GM23338 (cell line): ENCODE measurements around the gene S100A11. TPM values are rescaled to one million over a fixed set of nuclear protein-coding genes. Genes with fewer than 3 reads are reported as not detected.

ENCODE experiments used
- ATAC-seq: fragments of 200-7000 bp; cut with Tn5 transposase; 3 replicates; pipeline ENCODE4 v1.9.1; 2020
- DNase-seq: peaks from one replicate; pipeline ENCODE4 v3.0.0-alpha.2; 2015; ENCODE audit warnings: low spot score
- H2AFZ ChIP-seq: fragments of 200-600 bp; sonication (generic); 2 replicates; pipeline ENCODE4 v1.8.0; 2016; ENCODE audit warnings: antibody characterized with exemption, mild to moderate bottlenecking, moderate library complexity
- H3F3A ChIP-seq: fragments of 200-600 bp; sonication (generic); replicated peaks from 2 replicates; pipeline ENCODE4 v1.8.0; 2017; ENCODE audit warnings: antibody characterized with exemption, mixed run types, low read depth
- H3K27ac ChIP-seq: fragments of 200-600 bp; sonication (generic); 2 replicates; pipeline ENCODE4 v1.6.1; 2016; ENCODE audit warnings: low read depth
- H3K27me3 ChIP-seq: fragments of 200-600 bp; sonication (generic); 2 replicates; pipeline ENCODE4 v1.8.0; 2016; ENCODE audit warnings: mild to moderate bottlenecking, mixed run types, moderate library complexity; ENCODE audit not compliant: insufficient read depth
- H3K36me3 ChIP-seq: fragments of 200-600 bp; sonication (generic); 2 replicates; pipeline ENCODE4 v1.8.0; 2016; ENCODE audit warnings: mild to moderate bottlenecking; ENCODE audit not compliant: insufficient read depth
- H3K4me1 ChIP-seq: fragments of 200-600 bp; sonication (generic); 2 replicates; pipeline ENCODE4 v1.8.0; 2016; ENCODE audit warnings: mild to moderate bottlenecking, moderate library complexity; ENCODE audit not compliant: insufficient read depth
- H3K4me2 ChIP-seq: fragments of 200-600 bp; sonication (generic); 2 replicates; pipeline ENCODE4 v1.7.1; 2017; ENCODE audit warnings: mixed run types
- H3K4me3 ChIP-seq: fragments of 200-600 bp; sonication (generic); 2 replicates; pipeline ENCODE4 v1.6.1; 2016; ENCODE audit warnings: mixed run types
- H3K79me2 ChIP-seq: fragments of 200-600 bp; sonication (generic); replicated peaks from 2 replicates; pipeline ENCODE4 v1.8.0; 2017; ENCODE audit warnings: mild to moderate bottlenecking; ENCODE audit not compliant: insufficient read depth
- H3K9me2 ChIP-seq: fragments of 200-600 bp; sonication (generic); 2 replicates; pipeline ENCODE4 v1.8.0; 2017; ENCODE audit not compliant: insufficient read depth
- H4K20me1 ChIP-seq: fragments of 200-600 bp; sonication (generic); replicated peaks from 2 replicates; pipeline ENCODE4 v1.8.0; 2017; ENCODE audit warnings: mild to moderate bottlenecking; ENCODE audit not compliant: insufficient read depth
- H3K27ac Mint-ChIP-seq: 2 replicates; pipeline ENCODE4 v1.8.0; 2020; ENCODE audit warnings: inconsistent platforms, mild to moderate bottlenecking, moderate library complexity, mixed read lengths
- H3K27me3 Mint-ChIP-seq: 3 replicates; pipeline ENCODE4 v1.8.0; 2022; ENCODE audit warnings: low read depth, mild to moderate bottlenecking, moderate library complexity, mixed read lengths, inconsistent platforms; ENCODE audit not compliant: insufficient read depth, poor library complexity
- H3K36me3 Mint-ChIP-seq: 3 replicates; pipeline ENCODE4 v1.8.0; 2021; ENCODE audit warnings: low read depth, mild to moderate bottlenecking, inconsistent platforms, moderate library complexity, mixed read lengths
- H3K4me1 Mint-ChIP-seq: 3 replicates; pipeline ENCODE4 v1.8.0; 2020; ENCODE audit warnings: mild to moderate bottlenecking, inconsistent platforms, mixed read lengths
- H3K4me3 Mint-ChIP-seq: 3 replicates; pipeline ENCODE4 v1.8.0; 2021; ENCODE audit warnings: moderate library complexity, mild to moderate bottlenecking, inconsistent platforms, mixed read lengths
- H3K9me3 Mint-ChIP-seq: 3 replicates; pipeline ENCODE4 v1.8.0; 2020; ENCODE audit warnings: moderate library complexity, mild to moderate bottlenecking, inconsistent platforms, mixed read lengths
- CREB1 ChIP-seq: fragments of 250-450 bp; sonication (Bioruptor Pico); IDR thresholded peaks from 2 replicates; pipeline ENCODE4 v1.5.0; 2020; ENCODE audit warnings: low read depth, mild to moderate bottlenecking, moderate library complexity
- EZH2phosphoT487 ChIP-seq: fragments of 200-600 bp; sonication (generic); IDR thresholded peaks from one replicate; pipeline ENCODE4 v1.8.1; 2018; ENCODE audit warnings: antibody characterized with exemption; ENCODE audit not compliant: unreplicated experiment
- NANOG ChIP-seq: IDR thresholded peaks from 2 replicates; pipeline ENCODE4 v1.6.1; 2016; ENCODE audit warnings: antibody characterized with exemption, borderline replicate concordance
- STAT1 ChIP-seq: IDR thresholded peaks from one replicate; pipeline ENCODE4 v1.6.1; 2016; ENCODE audit warnings: antibody characterized with exemption; ENCODE audit not compliant: unreplicated experiment
- ZNF331 ChIP-seq: fragments of 250-450 bp; sonication (Bioruptor Pico); IDR thresholded peaks from 2 replicates; pipeline ENCODE4 v1.5.0; 2020; ENCODE audit warnings: low read depth, mild to moderate bottlenecking, moderate library complexity
- polyA plus RNA-seq: library from polyadenylated mRNA; unstranded; fragments of >200 nt; fragmentation: Nextera tagmentation; extraction: Ambion mirVana; gene quantifications from 2 replicates; pipeline ENCODE4 v1.2.1, GENCODE V29; 2016
- total RNA-seq: library from RNA; depleted of rRNA; stranded (reverse); fragments of >200 nt; shearing (Covaris generic); gene quantifications from 2 replicates; pipeline ENCODE4 v1.2.3, GENCODE V29; 2014
- TF ChIP-seq, protein P1 (sequence below): fragments of 250-450 bp; sonication (Bioruptor Pico); IDR thresholded peaks from 2 replicates; pipeline ENCODE4 v1.5.0; 2020; ENCODE audit warnings: mild to moderate bottlenecking, moderate library complexity
- TF ChIP-seq, protein P2 (sequence below): IDR thresholded peaks from 2 replicates; pipeline ENCODE4 v1.6.1; 2016; ENCODE audit warnings: antibody characterized with exemption
- TF ChIP-seq, protein P3 (sequence below): IDR thresholded peaks from one replicate; pipeline ENCODE4 v1.6.1; 2018; ENCODE audit warnings: antibody characterized with exemption; ENCODE audit not compliant: unreplicated experiment

The S100A11 gene
- total and polyA plus RNA-seq, 2 experiments from 2014 or later, result 73.1 to 596 TPM

DNA sequence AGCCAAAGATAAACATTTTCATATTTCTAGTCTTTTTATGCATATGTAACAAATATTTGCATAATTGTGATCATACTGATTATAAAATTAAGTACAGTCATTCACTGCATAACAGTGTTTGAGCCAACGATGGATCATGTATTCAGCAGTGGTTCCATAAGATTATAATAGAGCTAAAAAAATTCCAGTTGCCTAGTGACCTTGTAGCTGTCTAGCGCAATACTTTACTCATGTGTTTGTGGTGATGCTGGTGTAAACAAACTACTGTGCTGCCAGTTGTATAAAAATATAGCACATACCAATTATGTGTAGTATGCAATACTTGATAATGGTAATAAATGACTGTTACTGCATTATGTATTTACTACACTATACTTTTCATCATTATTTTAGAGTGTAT is 41.0 kb downstream of the S100A11 start (continued):
- TF ChIP-seq, protein P1, sequence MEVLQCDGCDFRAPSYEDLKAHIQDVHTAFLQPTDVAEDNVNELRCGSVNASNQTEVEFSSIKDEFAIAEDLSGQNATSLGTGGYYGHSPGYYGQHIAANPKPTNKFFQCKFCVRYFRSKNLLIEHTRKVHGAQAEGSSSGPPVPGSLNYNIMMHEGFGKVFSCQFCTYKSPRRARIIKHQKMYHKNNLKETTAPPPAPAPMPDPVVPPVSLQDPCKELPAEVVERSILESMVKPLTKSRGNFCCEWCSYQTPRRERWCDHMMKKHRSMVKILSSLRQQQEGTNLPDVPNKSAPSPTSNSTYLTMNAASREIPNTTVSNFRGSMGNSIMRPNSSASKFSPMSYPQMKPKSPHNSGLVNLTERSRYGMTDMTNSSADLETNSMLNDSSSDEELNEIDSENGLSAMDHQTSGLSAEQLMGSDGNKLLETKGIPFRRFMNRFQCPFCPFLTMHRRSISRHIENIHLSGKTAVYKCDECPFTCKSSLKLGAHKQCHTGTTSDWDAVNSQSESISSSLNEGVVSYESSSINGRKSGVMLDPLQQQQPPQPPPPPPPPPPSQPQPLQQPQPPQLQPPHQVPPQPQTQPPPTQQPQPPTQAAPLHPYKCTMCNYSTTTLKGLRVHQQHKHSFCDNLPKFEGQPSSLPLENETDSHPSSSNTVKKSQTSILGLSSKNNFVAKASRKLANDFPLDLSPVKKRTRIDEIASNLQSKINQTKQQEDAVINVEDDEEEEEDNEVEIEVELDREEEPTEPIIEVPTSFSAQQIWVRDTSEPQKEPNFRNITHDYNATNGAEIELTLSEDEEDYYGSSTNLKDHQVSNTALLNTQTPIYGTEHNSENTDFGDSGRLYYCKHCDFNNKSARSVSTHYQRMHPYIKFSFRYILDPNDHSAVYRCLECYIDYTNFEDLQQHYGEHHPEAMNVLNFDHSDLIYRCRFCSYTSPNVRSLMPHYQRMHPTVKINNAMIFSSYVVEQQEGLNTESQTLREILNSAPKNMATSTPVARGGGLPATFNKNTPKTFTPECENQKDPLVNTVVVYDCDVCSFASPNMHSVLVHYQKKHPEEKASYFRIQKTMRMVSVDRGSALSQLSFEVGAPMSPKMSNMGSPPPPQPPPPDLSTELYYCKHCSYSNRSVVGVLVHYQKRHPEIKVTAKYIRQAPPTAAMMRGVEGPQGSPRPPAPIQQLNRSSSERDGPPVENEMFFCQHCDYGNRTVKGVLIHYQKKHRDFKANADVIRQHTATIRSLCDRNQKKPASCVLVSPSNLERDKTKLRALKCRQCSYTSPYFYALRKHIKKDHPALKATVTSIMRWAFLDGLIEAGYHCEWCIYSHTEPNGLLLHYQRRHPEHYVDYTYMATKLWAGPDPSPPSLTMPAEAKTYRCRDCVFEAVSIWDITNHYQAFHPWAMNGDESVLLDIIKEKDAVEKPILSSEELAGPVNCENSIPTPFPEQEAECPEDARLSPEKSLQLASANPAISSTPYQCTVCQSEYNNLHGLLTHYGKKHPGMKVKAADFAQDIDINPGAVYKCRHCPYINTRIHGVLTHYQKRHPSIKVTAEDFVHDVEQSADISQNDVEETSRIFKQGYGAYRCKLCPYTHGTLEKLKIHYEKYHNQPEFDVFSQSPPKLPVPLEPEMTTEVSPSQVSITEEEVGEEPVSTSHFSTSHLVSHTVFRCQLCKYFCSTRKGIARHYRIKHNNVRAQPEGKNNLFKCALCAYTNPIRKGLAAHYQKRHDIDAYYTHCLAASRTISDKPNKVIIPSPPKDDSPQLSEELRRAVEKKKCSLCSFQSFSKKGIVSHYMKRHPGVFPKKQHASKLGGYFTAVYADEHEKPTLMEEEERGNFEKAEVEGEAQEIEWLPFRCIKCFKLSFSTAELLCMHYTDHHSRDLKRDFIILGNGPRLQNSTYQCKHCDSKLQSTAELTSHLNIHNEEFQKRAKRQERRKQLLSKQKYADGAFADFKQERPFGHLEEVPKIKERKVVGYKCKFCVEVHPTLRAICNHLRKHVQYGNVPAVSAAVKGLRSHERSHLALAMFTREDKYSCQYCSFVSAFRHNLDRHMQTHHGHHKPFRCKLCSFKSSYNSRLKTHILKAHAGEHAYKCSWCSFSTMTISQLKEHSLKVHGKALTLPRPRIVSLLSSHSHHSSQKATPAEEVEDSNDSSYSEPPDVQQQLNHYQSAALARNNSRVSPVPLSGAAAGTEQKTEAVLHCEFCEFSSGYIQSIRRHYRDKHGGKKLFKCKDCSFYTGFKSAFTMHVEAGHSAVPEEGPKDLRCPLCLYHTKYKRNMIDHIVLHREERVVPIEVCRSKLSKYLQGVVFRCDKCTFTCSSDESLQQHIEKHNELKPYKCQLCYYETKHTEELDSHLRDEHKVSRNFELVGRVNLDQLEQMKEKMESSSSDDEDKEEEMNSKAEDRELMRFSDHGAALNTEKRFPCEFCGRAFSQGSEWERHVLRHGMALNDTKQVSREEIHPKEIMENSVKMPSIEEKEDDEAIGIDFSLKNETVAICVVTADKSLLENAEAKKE (CRISPR knock-in tag), result no peak
- TF ChIP-seq ZNF331 (no peak), NANOG (no peak), STAT1 (no peak)

DNA sequence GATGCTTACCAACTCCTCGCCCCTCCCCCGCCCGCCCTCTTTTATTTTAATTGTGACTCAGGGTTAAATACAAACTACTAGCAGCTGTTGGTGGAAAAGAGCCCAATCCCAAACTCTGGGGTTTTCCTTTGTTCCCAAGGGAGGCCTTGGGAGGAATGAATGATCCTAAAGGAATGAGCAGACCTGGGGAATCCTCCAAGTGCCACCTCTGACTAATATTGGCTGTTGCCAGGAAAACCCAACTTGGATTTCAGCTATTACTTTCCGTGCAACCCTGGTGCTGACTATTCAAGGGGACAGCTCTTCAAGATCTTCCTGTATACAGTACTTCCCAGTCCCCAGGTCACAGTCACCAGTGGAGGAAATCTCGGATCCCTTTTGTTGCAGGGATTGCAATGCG is 41.8 kb downstream of the S100A11 start:
- Histone ChIP-seq H3K27me3 (peaks cover 16% of the 10 kb centered on the region), H3K4me3 (peak overlapping the region; percentile 92)
- ATAC-seq, result no peak
- no peak for TF ChIP-seq EZH2phosphoT487
- no peak for TF ChIP-seq CREB1 (CRISPR knock-in tag)
- TF ChIP-seq NANOG, result no peak
- TF ChIP-seq, protein P2, sequence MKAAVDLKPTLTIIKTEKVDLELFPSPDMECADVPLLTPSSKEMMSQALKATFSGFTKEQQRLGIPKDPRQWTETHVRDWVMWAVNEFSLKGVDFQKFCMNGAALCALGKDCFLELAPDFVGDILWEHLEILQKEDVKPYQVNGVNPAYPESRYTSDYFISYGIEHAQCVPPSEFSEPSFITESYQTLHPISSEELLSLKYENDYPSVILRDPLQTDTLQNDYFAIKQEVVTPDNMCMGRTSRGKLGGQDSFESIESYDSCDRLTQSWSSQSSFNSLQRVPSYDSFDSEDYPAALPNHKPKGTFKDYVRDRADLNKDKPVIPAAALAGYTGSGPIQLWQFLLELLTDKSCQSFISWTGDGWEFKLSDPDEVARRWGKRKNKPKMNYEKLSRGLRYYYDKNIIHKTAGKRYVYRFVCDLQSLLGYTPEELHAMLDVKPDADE, result no peak
- TF ChIP-seq, protein P3, sequence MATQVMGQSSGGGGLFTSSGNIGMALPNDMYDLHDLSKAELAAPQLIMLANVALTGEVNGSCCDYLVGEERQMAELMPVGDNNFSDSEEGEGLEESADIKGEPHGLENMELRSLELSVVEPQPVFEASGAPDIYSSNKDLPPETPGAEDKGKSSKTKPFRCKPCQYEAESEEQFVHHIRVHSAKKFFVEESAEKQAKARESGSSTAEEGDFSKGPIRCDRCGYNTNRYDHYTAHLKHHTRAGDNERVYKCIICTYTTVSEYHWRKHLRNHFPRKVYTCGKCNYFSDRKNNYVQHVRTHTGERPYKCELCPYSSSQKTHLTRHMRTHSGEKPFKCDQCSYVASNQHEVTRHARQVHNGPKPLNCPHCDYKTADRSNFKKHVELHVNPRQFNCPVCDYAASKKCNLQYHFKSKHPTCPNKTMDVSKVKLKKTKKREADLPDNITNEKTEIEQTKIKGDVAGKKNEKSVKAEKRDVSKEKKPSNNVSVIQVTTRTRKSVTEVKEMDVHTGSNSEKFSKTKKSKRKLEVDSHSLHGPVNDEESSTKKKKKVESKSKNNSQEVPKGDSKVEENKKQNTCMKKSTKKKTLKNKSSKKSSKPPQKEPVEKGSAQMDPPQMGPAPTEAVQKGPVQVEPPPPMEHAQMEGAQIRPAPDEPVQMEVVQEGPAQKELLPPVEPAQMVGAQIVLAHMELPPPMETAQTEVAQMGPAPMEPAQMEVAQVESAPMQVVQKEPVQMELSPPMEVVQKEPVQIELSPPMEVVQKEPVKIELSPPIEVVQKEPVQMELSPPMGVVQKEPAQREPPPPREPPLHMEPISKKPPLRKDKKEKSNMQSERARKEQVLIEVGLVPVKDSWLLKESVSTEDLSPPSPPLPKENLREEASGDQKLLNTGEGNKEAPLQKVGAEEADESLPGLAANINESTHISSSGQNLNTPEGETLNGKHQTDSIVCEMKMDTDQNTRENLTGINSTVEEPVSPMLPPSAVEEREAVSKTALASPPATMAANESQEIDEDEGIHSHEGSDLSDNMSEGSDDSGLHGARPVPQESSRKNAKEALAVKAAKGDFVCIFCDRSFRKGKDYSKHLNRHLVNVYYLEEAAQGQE, result no peak

More for the DNA sequence above, 41.8 kb downstream of the S100A11 start:
- 0 out of 2 replicates have a peak, but pooled peaks cover 4% of the 10 kb centered on the region for H4K20me1 ChIP-seq
- Mint-ChIP-seq H3K36me3 (no peaks in the 10 kb centered on the region), H3K9me3 (no peaks in the 10 kb centered on the region), H3K27me3 (peaks cover 24% of the 10 kb centered on the region), H3K27ac (no peak overlapping the region), H3K4me1 (peaks cover 25% of the 10 kb centered on the region), H3K4me3 (peak overlapping the region; percentile 35; the same call in 1 of the 3 replicates)
- peaks cover 3% of the 10 kb centered on the region; the same call in 1 of the 2 replicates for H3F3A ChIP-seq
- no peaks in the 10 kb centered on the region for H3K9me2 ChIP-seq
- H3K27ac ChIP-seq, result peak overlapping the region; percentile 51
- H3K79me2 ChIP-seq, result peaks cover 21% of the 10 kb centered on the region
- H2AFZ ChIP-seq, result peak overlapping the region; percentile 81; the same call in 1 of the 2 replicates
- no peaks in the 10 kb centered on the region for H3K36me3 ChIP-seq
- peak; percentile 71 for DNase-seq
- peaks cover 26% of the 10 kb centered on the region for H3K4me1 ChIP-seq
- peak overlapping the region; percentile 95 for H3K4me2 ChIP-seq
